ENCODE results near the gene REEP5. TPM values are rescaled to one million over a fixed set of nuclear protein-coding genes. Genes with fewer than 3 reads are reported as not detected.
"Not testable (repeated sequence)": the region's sequence is repeated elsewhere in the genome, so short reads cannot be mapped to it uniquely, and the experiment has no call there.

REEP5 gene
- total RNA-seq, 4 donors from 2014 or later: 19.8 to 47.5 (median 35.6) TPM

DNA sequence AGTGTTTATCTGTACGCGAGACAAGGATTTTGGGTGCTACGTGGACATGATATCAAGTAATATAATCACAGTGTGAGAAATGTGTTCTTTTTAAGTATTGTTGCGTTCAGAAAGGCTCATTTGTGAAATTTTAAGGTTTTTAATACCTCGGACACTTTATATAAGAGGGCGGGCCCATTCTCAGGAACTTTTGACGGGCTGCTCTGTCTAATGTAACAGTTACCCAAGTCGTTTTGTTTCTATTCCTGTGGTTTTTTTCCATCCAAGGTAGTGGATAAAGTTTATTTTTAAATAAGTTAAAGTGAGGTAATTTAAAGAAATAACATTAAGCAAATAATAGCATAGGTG lies 60.4 kb downstream of the REEP5 start:
- no peaks in the 10 kb centered on the region for H3K27me3 ChIP-seq
- TF ChIP-seq, protein P1, sequence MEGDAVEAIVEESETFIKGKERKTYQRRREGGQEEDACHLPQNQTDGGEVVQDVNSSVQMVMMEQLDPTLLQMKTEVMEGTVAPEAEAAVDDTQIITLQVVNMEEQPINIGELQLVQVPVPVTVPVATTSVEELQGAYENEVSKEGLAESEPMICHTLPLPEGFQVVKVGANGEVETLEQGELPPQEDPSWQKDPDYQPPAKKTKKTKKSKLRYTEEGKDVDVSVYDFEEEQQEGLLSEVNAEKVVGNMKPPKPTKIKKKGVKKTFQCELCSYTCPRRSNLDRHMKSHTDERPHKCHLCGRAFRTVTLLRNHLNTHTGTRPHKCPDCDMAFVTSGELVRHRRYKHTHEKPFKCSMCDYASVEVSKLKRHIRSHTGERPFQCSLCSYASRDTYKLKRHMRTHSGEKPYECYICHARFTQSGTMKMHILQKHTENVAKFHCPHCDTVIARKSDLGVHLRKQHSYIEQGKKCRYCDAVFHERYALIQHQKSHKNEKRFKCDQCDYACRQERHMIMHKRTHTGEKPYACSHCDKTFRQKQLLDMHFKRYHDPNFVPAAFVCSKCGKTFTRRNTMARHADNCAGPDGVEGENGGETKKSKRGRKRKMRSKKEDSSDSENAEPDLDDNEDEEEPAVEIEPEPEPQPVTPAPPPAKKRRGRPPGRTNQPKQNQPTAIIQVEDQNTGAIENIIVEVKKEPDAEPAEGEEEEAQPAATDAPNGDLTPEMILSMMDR (IDR thresholded peaks at IDR 0.05): no peak
- no peak for TF ChIP-seq POLR2A (IDR thresholded peaks at IDR 0.05)
- H3K36me3 ChIP-seq: peaks cover 0 to 32% (median 0%) of the 10 kb centered on the region in 3 donors
- H3K9me3 ChIP-seq: no peaks in the 10 kb centered on the region
- peak overlapping the region; percentile 59 to 88 (median 75) for H3K4me3 ChIP-seq
- peak overlapping the region; percentile 64 to 86 (median 80) for H3K27ac ChIP-seq
- H3K4me1 ChIP-seq: peaks cover 0 to 18% (median 2%) of the 10 kb centered on the region in 4 donors
- no peak for DNase-seq

GRCh38 chr5:112860929-112861637 lies 60.9 kb downstream of the REEP5 start, which contains the start of gene SRP19:
Gene SRP19 (plus strand): TSS chr5:112861287. CDS start chr5:112861377, 90 bp downstream.
- Histone ChIP-seq H3K36me3 (peaks cover 0 to 27% (median 0%) of the 10 kb centered on the region in 3 donors), H3K27ac (peak within 1 kb of the TSS; percentile 64 to 86 (median 80)), H3K27me3 (no peaks in the 10 kb centered on the region), H3K4me1 (peaks cover 0 to 18% (median 2%) of the 10 kb centered on the region in 4 donors), H3K4me3 (peak within 1 kb of the TSS; percentile 59 to 88 (median 75)), H3K9me3 (no peaks in the 10 kb centered on the region)
- peak; percentile 91 to 98 (median 94) for DNase-seq
- TF ChIP-seq, protein P1 (IDR thresholded peaks at IDR 0.05): peak in 2 of 6 experiments; percentile 3 to 16
- peak; percentile 56 to 67 for TF ChIP-seq POLR2A (IDR thresholded peaks at IDR 0.05)

DNA sequence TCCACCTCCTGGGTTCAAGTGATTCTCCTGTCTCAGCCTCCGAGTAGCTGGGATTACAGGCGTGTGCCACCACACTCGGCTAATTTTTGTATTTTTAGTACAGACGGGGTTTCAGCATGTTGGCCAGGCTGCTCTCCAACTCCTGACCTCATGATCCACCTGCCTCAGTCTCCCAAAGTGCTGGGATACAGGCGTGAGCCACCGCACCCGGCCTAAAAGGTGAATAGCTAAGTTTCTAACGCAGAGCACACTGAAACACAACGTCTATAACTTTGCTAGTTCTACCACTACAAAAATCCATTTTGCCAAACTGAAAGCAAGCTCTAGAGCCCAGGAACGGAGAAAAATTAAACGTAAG lies 61.5 kb downstream of the REEP5 start:
- Histone ChIP-seq H3K27ac (peak overlapping the region; percentile 64 to 86 (median 80)), H3K4me1 (peaks cover 0 to 18% (median 2%) of the 10 kb centered on the region in 4 donors), H3K36me3 (peaks cover 0 to 21% (median 0%) of the 10 kb centered on the region in 3 donors), H3K4me3 (peak overlapping the region; percentile 59 to 88 (median 75))
- not testable (repeated sequence) for DNase-seq, H3K9me3 ChIP-seq, H3K27me3 ChIP-seq

GRCh38 chr5:112857866-112858265 lies 64.2 kb downstream of the REEP5 start:
- Histone ChIP-seq H3K36me3 (no peaks in the 10 kb centered on the region), H3K4me3 (no peak overlapping the region), H3K4me1 (peaks cover 0 to 11% (median 2%) of the 10 kb centered on the region in 4 donors), H3K9me3 (no peaks in the 10 kb centered on the region), H3K27ac (no peak overlapping the region), H3K27me3 (no peaks in the 10 kb centered on the region)
- DNase-seq: no peak
- TF ChIP-seq, protein P1 (IDR thresholded peaks at IDR 0.05): no peak
- no peak for TF ChIP-seq POLR2A (IDR thresholded peaks at IDR 0.05)

GRCh38 chr5:112854651-112855050 lies 67.4 kb downstream of the REEP5 start:
- no peaks in the 10 kb centered on the region for H3K9me3 ChIP-seq
- no peaks in the 10 kb centered on the region for H3K36me3 ChIP-seq
- DNase-seq: no peak
- no peak overlapping the region for H3K27ac ChIP-seq
- H3K4me3 ChIP-seq: no peak overlapping the region
- TF ChIP-seq POLR2A (IDR thresholded peaks at IDR 0.05): no peak
- TF ChIP-seq, protein P1 (IDR thresholded peaks at IDR 0.05): no peak
- H3K27me3 ChIP-seq: no peaks in the 10 kb centered on the region
- no peaks in the 10 kb centered on the region for H3K4me1 ChIP-seq

DNA sequence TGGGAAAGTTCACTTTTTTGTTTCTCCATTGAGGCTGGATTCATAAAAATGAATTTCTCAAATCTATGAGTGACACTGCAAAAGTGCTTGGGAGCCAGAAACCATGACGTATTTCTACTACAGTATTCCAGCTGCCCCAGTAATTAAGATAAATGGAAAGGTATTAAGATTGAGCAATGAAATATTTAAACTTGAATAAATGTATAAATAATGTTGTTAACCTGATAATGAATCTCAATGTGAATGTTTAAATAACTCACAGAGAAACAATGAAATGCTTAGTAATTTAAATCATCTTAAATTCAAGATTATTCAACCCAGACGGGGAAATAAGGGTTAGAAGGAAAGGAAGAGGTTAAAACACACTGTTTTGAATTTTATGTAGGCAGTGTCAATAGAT lies 72.1 kb downstream of the REEP5 start:
- no peak for TF ChIP-seq POLR2A (IDR thresholded peaks at IDR 0.05)
- TF ChIP-seq, protein P1 (IDR thresholded peaks at IDR 0.05): no peak
- Histone ChIP-seq H3K4me3 (no peak overlapping the region), H3K36me3 (no peaks in the 10 kb centered on the region), H3K27ac (no peak overlapping the region), H3K9me3 (no peaks in the 10 kb centered on the region), H3K27me3 (no peaks in the 10 kb centered on the region), H3K4me1 (no peaks in the 10 kb centered on the region)
- DNase-seq: no peak

All from Peyer's patch (tissue), 4 donors.